Brain pericyte (primary cell): ENCODE measurements around the gene C5orf58.

Experiments used
- DNase-seq: peaks from one replicate; pipeline ENCODE4 v3.0.0-alpha.2; 2012; ENCODE audit warnings: low read depth, low spot score

Gene C5orf58

GRCh38 chr5:170283296-170283695, 50.5 kb downstream of the C5orf58 start:
- no peak for DNase-seq

- no peak for DNase-seq
Measured at GRCh38 chr5:170284231-170284630, 51.4 kb downstream of the C5orf58 start.

GRCh38 chr5:170285181-170285580, 52.4 kb downstream of the C5orf58 start:
- no peak for DNase-seq

GRCh38 chr5:170286386-170286925, 53.7 kb downstream of the C5orf58 start:
- no peak for DNase-seq

GRCh38 chr5:170287532-170287931, 54.7 kb downstream of the C5orf58 start:
- peak; percentile 82 for DNase-seq

- no peak for DNase-seq
Measured at GRCh38 chr5:170288151-170288550, 55.4 kb downstream of the C5orf58 start.

- DNase-seq = no peak
Measured at GRCh38 chr5:170288551-170288950, 55.8 kb downstream of the C5orf58 start.

GRCh38 chr5:170289121-170289520, 56.3 kb downstream of the C5orf58 start:
- no peak for DNase-seq

- DNase-seq = no peak
Measured at GRCh38 chr5:170289764-170290163, 57.0 kb downstream of the C5orf58 start.

GRCh38 chr5:170290498-170290897, 57.7 kb downstream of the C5orf58 start:
- DNase-seq = no peak

GRCh38 chr5:170292179-170293104, 59.7 kb downstream of the C5orf58 start:
- DNase-seq = no peak

- DNase-seq = no peak
Measured at GRCh38 chr5:170293273-170293672, 60.5 kb downstream of the C5orf58 start.

- no peak for DNase-seq
Measured at GRCh38 chr5:170294057-170294456, 61.3 kb downstream of the C5orf58 start.

- no peak for DNase-seq
Measured at GRCh38 chr5:170294556-170294955, 61.8 kb downstream of the C5orf58 start.
